ENCODE measurements around the gene C10orf62. TPM values are rescaled to one million over a fixed set of nuclear protein-coding genes. Genes with fewer than 3 reads are reported as not detected.
A peak's percentile ranks its signal among the peaks of the same experiment; 100 is the strongest.
"Not testable (repeated sequence)": the region's sequence is repeated elsewhere in the genome, so short reads cannot be mapped to it uniquely, and the experiment has no call there.

Gene C10orf62
- polyA plus RNA-seq, 10 donors, result 0.17 TPM; not detected in 9

GRCh38 chr10:97618733-97619132 is 29.2 kb downstream of the C10orf62 start:
- DNase-seq, result no peak

DNA sequence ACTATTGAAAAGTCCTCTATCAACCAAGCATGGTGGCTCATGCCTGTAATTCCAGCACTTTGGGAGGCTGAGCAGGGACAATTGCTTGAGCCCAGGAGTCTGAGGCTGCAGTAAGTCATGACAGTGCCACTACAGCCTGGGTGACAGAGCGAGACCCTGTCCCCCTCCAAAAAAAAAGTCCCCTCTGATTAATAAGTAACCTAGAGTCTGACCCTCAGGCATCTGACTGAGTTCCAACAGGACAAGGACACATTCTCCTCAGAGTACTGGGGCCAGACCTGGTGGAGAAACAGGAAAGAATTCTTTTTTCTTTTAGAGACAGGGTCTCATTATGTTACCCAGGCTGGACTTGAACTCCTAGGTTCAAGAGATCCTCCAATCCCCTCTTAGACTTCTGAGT is 33.8 kb downstream of the C10orf62 start:
- DNase-seq, result no peak

DNA sequence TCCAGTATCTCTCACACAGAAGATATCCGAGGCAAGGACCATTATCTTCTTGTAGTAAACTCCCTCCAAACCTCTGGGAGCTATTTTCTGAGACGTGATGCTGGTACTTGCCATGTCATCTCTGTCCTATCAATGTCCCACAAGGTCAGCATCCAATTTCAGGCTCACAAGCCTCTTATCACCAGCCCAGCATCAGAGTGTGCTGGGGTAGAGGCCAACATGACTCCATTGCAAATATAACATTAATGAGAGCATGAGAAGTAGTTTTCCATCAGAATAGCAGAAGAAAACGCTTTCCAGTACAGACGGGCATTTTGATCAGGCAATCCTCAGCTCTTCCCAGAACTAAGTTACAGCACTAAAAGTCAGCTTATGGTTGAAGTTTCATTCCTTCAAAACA is 38.2 kb downstream of the C10orf62 start:
- DNase-seq, result no peak

GRCh38 chr10:97628228-97628627 is 38.7 kb downstream of the C10orf62 start:
- no peak for DNase-seq

GRCh38 chr10:97629289-97629688 is 39.8 kb downstream of the C10orf62 start:
- DNase-seq, result no peak

- no peak for DNase-seq
Measured at GRCh38 chr10:97631098-97631497, 41.6 kb downstream of the C10orf62 start.

GRCh38 chr10:97632949-97633884 is 43.7 kb downstream of the C10orf62 start, which contains the start of gene MORN4:
MORN4 (minus strand) TSS chr10:97633500; CDS start chr10:97619653, 13,847 bp downstream.
- peak; percentile 90 to 97 (median 93) for DNase-seq

GRCh38 chr10:97633921-97634320 is 44.4 kb downstream of the C10orf62 start:
- no peak for DNase-seq

- no peak for DNase-seq
Measured at GRCh38 chr10:97635577-97635976, 46.1 kb downstream of the C10orf62 start.

GRCh38 chr10:97639090-97639489 is 49.6 kb downstream of the C10orf62 start:
- not testable (repeated sequence) for DNase-seq

DNA sequence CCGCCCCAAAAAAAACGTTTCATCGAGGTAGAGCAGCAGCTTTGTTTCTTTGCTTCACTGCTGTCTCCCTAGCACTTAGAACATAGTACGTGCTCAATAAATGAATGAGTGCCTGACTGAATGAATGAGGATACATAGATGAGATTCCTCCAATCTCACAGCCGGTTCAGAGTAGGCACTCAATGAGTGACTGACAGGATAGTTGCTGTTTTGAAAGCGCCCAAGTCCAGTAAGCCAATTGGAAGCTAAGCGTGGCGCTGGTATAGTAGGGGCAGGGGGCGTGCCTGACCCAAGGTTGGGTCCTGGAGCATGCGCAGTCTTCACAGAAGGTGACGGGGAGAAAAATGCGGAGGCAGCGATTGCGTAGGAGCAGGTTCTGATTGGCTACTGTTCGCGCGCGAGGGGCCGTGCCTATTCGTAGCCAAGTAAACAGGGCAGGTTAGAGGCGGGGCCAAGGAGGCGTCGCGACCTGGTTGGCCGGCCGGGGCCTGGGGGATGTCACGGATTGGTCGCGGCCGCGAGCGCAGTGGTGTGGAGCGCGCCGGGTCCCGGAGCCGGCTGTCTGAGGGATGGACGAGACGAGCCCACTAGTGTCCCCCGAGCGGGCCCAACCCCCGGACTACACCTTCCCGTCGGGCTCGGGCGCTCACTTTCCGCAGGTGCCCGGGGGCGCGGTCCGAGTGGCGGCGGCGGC is 50.8 kb downstream of the C10orf62 start, which contains the start of gene PI4K2A:
PI4K2A (plus strand) TSS at position 498 of the 694 bp plus-strand sequence; CDS start at position 570, 72 bp downstream.
- peak; percentile 98 to 99 (median 99) for DNase-seq

Other genes with a start within 250 kb of the C10orf62 start
- gene RRP12, start 188.4 kb upstream of the C10orf62 start, polyA plus RNA-seq (ENCODE audit: insufficient read length in 10 of 10), result 10 to 100 TPM; 18.5 to 27.3 (median 21.3) TPM
- gene PGAM1, start 163.5 kb upstream of the C10orf62 start, polyA plus RNA-seq (ENCODE audit: insufficient read length in 10 of 10), result 100 to 1,000 TPM in 9 of 10 donors, 10 to 100 TPM in 1; 90.7 to 151 (median 117) TPM
- 10 to 100 TPM; 25.0 to 32.8 (median 28.5) TPM for gene EXOSC1, start 143.7 kb upstream of the C10orf62 start, polyA plus RNA-seq (ENCODE audit: insufficient read length in 10 of 10)
- 10 to 100 TPM; 27.2 to 35.5 (median 31.7) TPM for gene ZDHHC16, start 143.5 kb upstream of the C10orf62 start, polyA plus RNA-seq (ENCODE audit: insufficient read length in 10 of 10)
- 10 to 100 TPM; 51.9 to 84.9 (median 58.4) TPM for gene MMS19, start 91.3 kb upstream of the C10orf62 start, polyA plus RNA-seq (ENCODE audit: insufficient read length in 10 of 10)
- 10 to 100 TPM; 11.3 to 17.3 (median 14.0) TPM for gene UBTD1, start 90.8 kb upstream of the C10orf62 start, polyA plus RNA-seq (ENCODE audit: insufficient read length in 10 of 10)
- gene ANKRD2, start 16.9 kb upstream of the C10orf62 start, polyA plus RNA-seq (ENCODE audit: insufficient read length in 10 of 10), result 10 to 100 TPM in 9 of 10 donors, 1 to 10 TPM in 1; 8.5 to 60.8 (median 27.0) TPM
- gene HOGA1, start 5.3 kb upstream of the C10orf62 start, polyA plus RNA-seq (ENCODE audit: insufficient read length in 10 of 10), result 1 to 10 TPM in 3 of 10 donors, under 1 TPM in 7; 0.34 to 1.6 (median 0.80) TPM
- 1 to 10 TPM; 3.7 to 7.6 (median 5.1) TPM for gene MORN4, start 43.8 kb downstream of the C10orf62 start, polyA plus RNA-seq (ENCODE audit: insufficient read length in 10 of 10)
- gene PI4K2A, start 51.0 kb downstream of the C10orf62 start, polyA plus RNA-seq (ENCODE audit: insufficient read length in 10 of 10), result 10 to 100 TPM in 2 of 10 donors, 1 to 10 TPM in 8; 8.8 to 12.2 (median 9.3) TPM
- 1 to 10 TPM; 3.5 to 6.1 (median 4.7) TPM for gene AVPI1, start 97.5 kb downstream of the C10orf62 start, polyA plus RNA-seq (ENCODE audit: insufficient read length in 10 of 10)
- 10 to 100 TPM; 35.2 to 86.5 (median 57.1) TPM for gene MARVELD1, start 124.0 kb downstream of the C10orf62 start, polyA plus RNA-seq (ENCODE audit: insufficient read length in 10 of 10)
- 10 to 100 TPM in 7 of 10 donors, 1 to 10 TPM in 3; 8.6 to 19.1 (median 11.2) TPM for gene ZFYVE27, start 147.4 kb downstream of the C10orf62 start, polyA plus RNA-seq (ENCODE audit: insufficient read length in 10 of 10)
- 1 to 10 TPM; 1.2 to 2.2 (median 1.4) TPM for gene SFRP5, start 182.3 kb downstream of the C10orf62 start, polyA plus RNA-seq (ENCODE audit: insufficient read length in 10 of 10)